K562 (cell line): ENCODE results near the gene ZNF43. TPM values are rescaled to one million over a fixed set of nuclear protein-coding genes. Genes with fewer than 3 reads are reported as not detected.
"Not testable (repeated sequence)": the region's sequence is repeated elsewhere in the genome, so short reads cannot be mapped to it uniquely, and the experiment has no call there.

Experiments used
- ATAC-seq: fragments of 200-7000 bp; cut with Tn5 transposase; 3 replicates; pipeline ENCODE4 v1.9.1; 2020; ENCODE audit warnings: moderate library complexity
- BruUV-seq: library from RNA; stranded (reverse); fragments of 400-500 nt; replicated peaks from 2 replicates; lab custom pipeline; 2021; lab: Mats Ljungman, UMichigan
- CTCF ChIA-PET: fragments of 300-600 bp; formaldehyde crosslinking; extraction: SDS; loops from one replicate; lab custom pipeline; 2021; ENCODE audit warnings: low intra/inter-chr PET ratio; lab: Yijun Ruan, JAX
- POLR2A ChIA-PET: fragments of 300-600, 350-650 bp; sonication (Branson Sonifier 250); formaldehyde crosslinking; extraction: SDS; loops from one replicate; lab custom pipeline; 2021; ENCODE audit warnings: antibody characterized with exemption, inconsistent platforms; lab: Yijun Ruan, JAX
- DNase-seq, 4 experiments: peaks; one replicate each; pipeline versions ENCODE4 v3.0.0 to v3.0.0-alpha.2; 2011 to 2018; ENCODE audit warnings: low spot score in 3 of 4, mixed read lengths in 3 of 4; ENCODE audit errors: extremely low read depth in 1 of 4
- FAIRE-seq: peaks from 2 replicates; lab custom pipeline; 2011; peaks lifted over from hg19 to GRCh38; lab: Jason Lieb, UNC
- H2AFZ ChIP-seq: 2 replicates; pipeline ENCODE4 v1.6.0; 2011; ENCODE audit warnings: low read depth, low read length, control low read depth, inconsistent platforms
- H3K27ac ChIP-seq: fragments of 200-600 bp; 3 replicates; pipeline ENCODE4 v1.8.0; 2011; ENCODE audit warnings: low read depth, mild to moderate bottlenecking, control low read depth, inconsistent platforms, low read length, moderate library complexity, mixed read lengths; ENCODE audit errors: extremely low read depth
- H3K27me3 ChIP-seq, 2 experiments: fragments of 300-600 bp in 1 of 2; 2 replicates in 1 of 2; 3 replicates in 1 of 2; pipeline versions ENCODE4 v1.6.0 to v1.8.0; 2011; ENCODE audit warnings: inconsistent platforms in 2 of 2, low read length in 2 of 2, mild to moderate bottlenecking in 1 of 2, mixed read lengths in 1 of 2, moderate library complexity in 1 of 2; ENCODE audit not compliant: control insufficient read depth in 2 of 2, insufficient read depth in 2 of 2
- H3K36me3 ChIP-seq: fragments of 300-600 bp; 3 replicates; pipeline ENCODE4 v1.8.0; 2011; ENCODE audit warnings: mild to moderate bottlenecking, low read length, inconsistent platforms; ENCODE audit not compliant: control insufficient read depth, insufficient read depth
- H3K4me1 ChIP-seq, 2 experiments: fragments of 200-600 bp in 1 of 2; replicated peaks in 1 of 2; 2 replicates in 1 of 2; 3 replicates in 1 of 2; pipeline versions ENCODE4 v1.5.1 to v1.8.0; 2011; ENCODE audit warnings: inconsistent platforms in 2 of 2, low read length in 2 of 2, mild to moderate bottlenecking in 1 of 2, mixed read lengths in 1 of 2, moderate library complexity in 1 of 2; ENCODE audit not compliant: control insufficient read depth in 2 of 2, insufficient read depth in 2 of 2
- H3K4me2 ChIP-seq: 2 replicates; pipeline ENCODE4 v1.6.1; 2011; ENCODE audit warnings: low read length, control low read depth, inconsistent platforms, mixed read lengths; ENCODE audit not compliant: insufficient read depth
- H3K4me3 ChIP-seq: fragments of 200-600 bp; sonication (generic), shearing (Covaris generic); 2 replicates; pipeline ENCODE4 v1.5.1; 2016; ENCODE audit warnings: control low read depth, inconsistent platforms
- H3K79me2 ChIP-seq: fragments of 200-600 bp; 3 replicates; pipeline ENCODE4 v1.8.0; 2011; ENCODE audit warnings: low read length, inconsistent platforms; ENCODE audit not compliant: control insufficient read depth, insufficient read depth
- H3K9ac ChIP-seq, 2 experiments: 2 replicates each; pipeline versions ENCODE4 v1.6.0 to v1.6.1; 2011; ENCODE audit warnings: low read depth in 2 of 2, low read length in 2 of 2, control low read depth in 1 of 2, inconsistent platforms in 1 of 2, mild to moderate bottlenecking in 1 of 2, mixed read lengths in 1 of 2; ENCODE audit not compliant: insufficient read depth in 1 of 2
- H3K9me1 ChIP-seq: one replicate; pipeline ENCODE4 v1.6.0; 2011; ENCODE audit warnings: inconsistent platforms, mild to moderate bottlenecking, low read length, moderate library complexity; ENCODE audit not compliant: control insufficient read depth, insufficient read depth
- H3K9me3 ChIP-seq: replicated peaks from 2 replicates; pipeline ENCODE4 v1.5.1; 2011; ENCODE audit warnings: low read depth, low read length, inconsistent platforms; ENCODE audit not compliant: control insufficient read depth, insufficient read depth
- H4K20me1 ChIP-seq: replicated peaks from 2 replicates; pipeline ENCODE4 v1.6.1; 2011; ENCODE audit warnings: low read length, inconsistent platforms, mixed read lengths; ENCODE audit not compliant: control insufficient read depth, insufficient read depth
- CCAR2 ChIP-seq: fragments of 200-400 bp; formaldehyde crosslinking; IDR thresholded peaks from 2 replicates; pipeline ENCODE4 v1.6.1; 2017; ENCODE audit warnings: mild to moderate bottlenecking, low read depth, low read length
- MEF2A ChIP-seq: IDR thresholded peaks from 2 replicates; pipeline ENCODE4 v1.6.1; 2011; ENCODE audit warnings: low read depth, mild to moderate bottlenecking, low read length, moderate library complexity; ENCODE audit not compliant: control insufficient read depth
- MYC ChIP-seq, 2 experiments: fragments of 250-450 bp in 1 of 2; sonication (Bioruptor Pico) in 1 of 2; IDR thresholded peaks; 2 replicates each; pipeline versions ENCODE4 v1.5.1 to v1.6.1; 2012 to 2021; ENCODE audit warnings: low read depth in 2 of 2, borderline replicate concordance in 1 of 2, improper control_type of control experiment in 1 of 2, low read length in 1 of 2, mild to moderate bottlenecking in 1 of 2, moderate library complexity in 1 of 2
- RBM22 ChIP-seq: fragments of 200-400 bp; formaldehyde crosslinking; IDR thresholded peaks from 2 replicates; pipeline ENCODE4 v1.6.1; 2018; ENCODE audit warnings: low read length, low read depth; ENCODE audit not compliant: poor library complexity, severe bottlenecking
- ZEB2 ChIP-seq: fragments of 450-650 bp; IDR thresholded peaks from 2 replicates; pipeline ENCODE4 v1.6.1; 2016
- ZMIZ1 ChIP-seq, 2 experiments: fragments of 150-350 bp in 1 of 2; IDR thresholded peaks; 2 replicates each; pipeline ENCODE4 v1.6.1; 2012 to 2016; ENCODE audit warnings: low read depth in 2 of 2, low read length in 2 of 2, mild to moderate bottlenecking in 1 of 2, moderate library complexity in 1 of 2
- ZNF133 ChIP-seq: fragments of 250-450 bp; sonication (Bioruptor Pico); IDR thresholded peaks from 2 replicates; pipeline ENCODE4 v1.4.0; 2020; ENCODE audit warnings: mild to moderate bottlenecking
- ZNF274 ChIP-seq: IDR thresholded peaks from 2 replicates; pipeline ENCODE4 v1.6.1; 2011; ENCODE audit warnings: low read depth, mild to moderate bottlenecking, low read length, moderate library complexity, borderline replicate concordance
- ZNF561 ChIP-seq: fragments of 450-650 bp; formaldehyde crosslinking; conservative IDR thresholded peaks from 2 replicates; pipeline ENCODE4 v1.4.0; 2020; ENCODE audit warnings: mild to moderate bottlenecking, moderate library complexity
- WGBS: fragments of 100-300 bp; shearing (Covaris generic); methylation state at CpG from one replicate; pipeline ENCODE4 v1.1.6; 2016; ENCODE audit warnings: low coverage, mixed read lengths; ENCODE audit not compliant: insufficient coverage; ENCODE audit errors: missing lambda C conversion rate; 5-methylcytosine and 5-hydroxymethylcytosine counted together
- in situ Hi-C: fragments of 300-500 bp; cut with MboI; formaldehyde crosslinking; loops from 4 replicates; pipeline ENCODE4 v1.15.0; 2018; ENCODE audit warnings: inconsistent platforms, mixed read lengths
- intact Hi-C: fragments of 100-400 bp; cut with micrococcal nuclease; formaldehyde crosslinking; loops from 2 replicates; pipeline ENCODE4 v1.14.2; 2022
- polyA plus RNA-seq, 8 experiments: library from polyadenylated mRNA; depleted of rRNA in 4 of 8; stranded (reverse) in 5 of 8; unstranded in 3 of 8; fragments of >200 nt; fragmentation: Nextera tagmentation in 2 of 8; fragmentation: Illumina TruSeq in 1 of 8; extraction: Ambion mirVana in 2 of 8; extraction: Trizol in 1 of 8; gene quantifications; 2 replicates each; pipeline versions ENCODE4 v1.2.1 to v1.2.3, GENCODE V29; 2011 to 2014; ENCODE audit warnings: inconsistent platforms in 1 of 8, missing spikeins in 1 of 8
- total RNA-seq, 7 experiments: library from RNA; depleted of rRNA in 6 of 7; stranded (reverse); fragments of >200 nt in 6 of 7; fragmentation: Illumina TruSeq in 2 of 7; extraction: Trizol in 2 of 7; gene quantifications; 2 replicates each; pipeline versions ENCODE4 v1.2.1 to v1.2.3, GENCODE V29; 2011 to 2021; ENCODE audit warnings: low replicate concordance in 1 of 7

ZNF43 gene
- total and polyA plus RNA-seq, 9 of the 15 experiments (the other 6 are each of a cell fraction or from before 2014, with no cell fraction given), result 3.6 to 18.6 (median 9.2) TPM

GRCh38 chr19:21808400-21809000 lies 27.5 kb downstream of the ZNF43 start:
- H3K27ac ChIP-seq, intact Hi-C loops, H3K4me1 ChIP-seq, H3K4me2 ChIP-seq, H3K9me1 ChIP-seq, in situ Hi-C loops, CTCF ChIA-PET, H2AFZ ChIP-seq, POLR2A ChIA-PET, H3K4me3 ChIP-seq, H3K9ac ChIP-seq: not testable (repeated sequence)
- WGBS, result 25% methylated on average over 3 of the region's 3 CpGs
- TF ChIP-seq ZNF274, result peak; percentile 92
- TF ChIP-seq, all 486 proteins: peak for 1; not testable (repeated sequence) for 485
- H4K20me1 ChIP-seq, H3K27me3 ChIP-seq, FAIRE-seq, BruUV-seq, H3K79me2 ChIP-seq, ATAC-seq, DNase-seq: not testable (repeated sequence)
- Histone ChIP-seq H3K9me3 (peaks cover 12% of the 10 kb centered on the region), H3K36me3 (peaks cover 23% of the 10 kb centered on the region; the same call in 1 of the 3 replicates)

GRCh38 chr19:21789466-21790085 lies 46.4 kb downstream of the ZNF43 start:
- no TSS peak for BruUV-seq
- FAIRE-seq, result no peak
- no peaks in the 10 kb centered on the region for H3K9me3 ChIP-seq
- no peak for TF ChIP-seq RBM22
- no peak for TF ChIP-seq ZNF133
- TF ChIP-seq CCAR2, result no peak
- no peak for TF ChIP-seq ZNF561 (CRISPR knock-in tag)
- no peak for TF ChIP-seq ZMIZ1 (IDR thresholded peaks at IDR 0.05; ENCODE audit: low read depth in 2 of 2, low read length in 2 of 2)
- TF ChIP-seq MYC (IDR thresholded peaks at IDR 0.05; ENCODE audit: low read depth, low read length), result no peak
- TF ChIP-seq MYC (CRISPR knock-in tag; IDR thresholded peaks at IDR 0.05; ENCODE audit: borderline replicate concordance, low read depth), result no peak
- no peak for TF ChIP-seq ZEB2
- TF ChIP-seq MEF2A, result no peak

More at GRCh38 chr19:21789466-21790085, 46.4 kb downstream of the ZNF43 start:
- no peak for DNase-seq
- no peaks in the 10 kb centered on the region for H3K79me2 ChIP-seq
- CTCF ChIA-PET, result no interaction called here
- H3K4me1 ChIP-seq, result no peaks in the 10 kb centered on the region
- no peaks in the 10 kb centered on the region for H3K9me1 ChIP-seq
- H3K4me2 ChIP-seq, result no peak overlapping the region
- in situ Hi-C loops, result no loop called here
- WGBS, result 5% methylated on average over 5 of the region's 5 CpGs
- intact Hi-C loops, result no loop called here
- no peaks in the 10 kb centered on the region for H3K36me3 ChIP-seq
- no peak for ATAC-seq
- H2AFZ ChIP-seq, result no peak overlapping the region
- H3K4me3 ChIP-seq, result no peak overlapping the region
- no peaks in the 10 kb centered on the region for H4K20me1 ChIP-seq
- no peaks in the 10 kb centered on the region for H3K27me3 ChIP-seq
- POLR2A ChIA-PET, result no interaction called here
- H3K27ac ChIP-seq, result no peak overlapping the region
- no peak overlapping the region for H3K9ac ChIP-seq
